Measurements from ENCODE around the gene TASP1.
A peak's percentile ranks its signal among the peaks of the same experiment; 100 is the strongest.

DNA sequence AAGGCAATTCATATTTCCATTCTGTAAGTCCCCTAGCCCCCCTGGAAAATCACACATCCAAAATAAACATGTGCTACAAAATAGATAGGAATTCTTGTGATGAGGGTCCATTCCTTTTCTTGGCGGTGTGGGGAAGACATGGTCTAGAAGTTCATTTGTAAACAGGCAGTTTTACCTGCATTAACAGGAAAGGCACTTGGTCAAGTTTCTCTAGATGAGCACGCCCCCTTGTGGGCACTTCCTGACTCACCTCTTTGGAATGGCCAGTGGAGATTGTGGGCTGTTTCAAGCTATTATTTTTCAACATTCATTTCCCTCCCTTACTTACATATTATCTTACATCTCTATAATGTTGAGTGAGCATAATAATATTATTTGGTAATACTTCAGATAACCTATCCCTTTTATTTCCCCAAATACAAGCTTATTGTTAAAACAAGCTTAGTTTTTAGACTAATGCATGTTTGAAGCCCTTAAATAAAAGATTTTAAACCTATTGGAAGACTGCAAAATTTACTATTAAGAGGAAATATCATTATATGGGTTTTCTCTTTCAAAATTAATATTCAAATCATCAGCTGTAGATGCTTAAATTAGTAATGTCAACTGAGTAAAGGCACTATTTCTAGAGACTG, 92.1 kb downstream of the TASP1 start:
- TF ChIP-seq, protein P1, sequence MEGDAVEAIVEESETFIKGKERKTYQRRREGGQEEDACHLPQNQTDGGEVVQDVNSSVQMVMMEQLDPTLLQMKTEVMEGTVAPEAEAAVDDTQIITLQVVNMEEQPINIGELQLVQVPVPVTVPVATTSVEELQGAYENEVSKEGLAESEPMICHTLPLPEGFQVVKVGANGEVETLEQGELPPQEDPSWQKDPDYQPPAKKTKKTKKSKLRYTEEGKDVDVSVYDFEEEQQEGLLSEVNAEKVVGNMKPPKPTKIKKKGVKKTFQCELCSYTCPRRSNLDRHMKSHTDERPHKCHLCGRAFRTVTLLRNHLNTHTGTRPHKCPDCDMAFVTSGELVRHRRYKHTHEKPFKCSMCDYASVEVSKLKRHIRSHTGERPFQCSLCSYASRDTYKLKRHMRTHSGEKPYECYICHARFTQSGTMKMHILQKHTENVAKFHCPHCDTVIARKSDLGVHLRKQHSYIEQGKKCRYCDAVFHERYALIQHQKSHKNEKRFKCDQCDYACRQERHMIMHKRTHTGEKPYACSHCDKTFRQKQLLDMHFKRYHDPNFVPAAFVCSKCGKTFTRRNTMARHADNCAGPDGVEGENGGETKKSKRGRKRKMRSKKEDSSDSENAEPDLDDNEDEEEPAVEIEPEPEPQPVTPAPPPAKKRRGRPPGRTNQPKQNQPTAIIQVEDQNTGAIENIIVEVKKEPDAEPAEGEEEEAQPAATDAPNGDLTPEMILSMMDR (IDR thresholded peaks at IDR 0.05; ENCODE audit: insufficient read depth, low read length, poor library complexity, severe bottlenecking): peak; percentile 70
- no peak for TF ChIP-seq EZH2phosphoT487 (conservative IDR thresholded peaks at IDR 0.05; ENCODE audit: low read length)
